Stimulated activated CD4-positive, alpha-beta T cell treated with anti-CD3 and anti-CD28 coated beads, Interleukin-4, amount 100 ng/mL, for 1 hour (primary cell): ENCODE measurements around the gene PRSS33.

Source experiments
- DNase-seq: peaks from one replicate; pipeline ENCODE4 v3.0.0-alpha.2; 2020

The PRSS33 gene

DNA sequence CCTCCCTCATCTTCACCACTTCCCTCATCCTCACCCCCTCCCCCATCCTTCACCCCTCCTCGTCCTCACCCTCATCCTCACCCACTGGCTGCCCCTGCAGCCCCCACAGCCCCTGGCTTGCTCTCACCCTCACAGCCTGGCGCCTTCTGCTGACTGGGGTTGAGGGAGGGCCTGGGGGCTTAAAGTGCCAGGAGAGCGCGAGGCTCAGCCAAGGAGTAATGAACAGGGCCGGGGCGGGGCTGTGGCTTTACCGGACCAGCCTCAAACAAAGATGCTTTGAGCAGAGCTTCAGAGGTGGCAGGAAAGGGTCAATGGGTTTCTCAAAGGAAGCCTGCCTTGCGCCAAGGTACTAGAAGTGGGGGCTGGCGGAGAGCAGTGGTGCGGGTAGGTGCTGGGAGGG, at the start of gene PRSS33:
PRSS33 (minus strand) TSS at position 155 of the 400 bp plus-strand sequence. CDS start 1,013 bp downstream, outside the sequence.
- DNase-seq, result no peak

DNA sequence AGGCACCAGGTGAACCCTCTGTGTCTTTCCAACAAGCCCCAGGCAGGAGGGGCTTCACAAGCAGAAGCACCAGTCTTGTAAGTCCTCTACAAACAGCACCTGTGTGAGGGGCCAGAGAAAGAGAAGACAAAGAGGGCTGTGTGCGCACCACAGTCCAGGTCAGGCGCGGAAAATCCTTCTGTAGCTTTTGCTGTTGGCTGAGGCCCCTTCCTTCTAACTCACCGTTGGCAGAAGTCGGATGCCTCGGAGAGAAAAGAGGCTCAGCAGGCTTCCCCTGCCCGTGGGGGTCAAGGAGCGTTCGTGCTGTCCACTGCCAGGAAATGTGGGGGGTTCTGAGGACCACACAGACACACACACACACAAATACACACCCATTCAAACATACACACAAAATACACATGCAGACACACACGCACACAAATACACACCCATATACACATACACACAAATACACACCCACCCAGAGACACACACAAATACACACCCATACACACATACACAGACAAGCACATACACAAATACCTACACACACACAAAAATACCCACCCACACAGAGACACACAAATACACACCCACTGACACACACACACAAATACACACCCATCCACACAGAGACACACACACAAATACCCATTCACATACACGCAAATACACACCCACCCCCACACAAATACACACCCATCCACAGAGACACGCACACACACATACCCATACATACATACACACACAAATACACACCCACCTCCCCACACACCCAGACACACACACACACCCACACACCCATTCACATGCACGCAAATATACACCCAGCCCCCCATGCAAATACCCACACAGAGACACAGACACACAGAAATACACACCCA, 49.5 kb upstream of the PRSS33 start:
- DNase-seq, result no peak

DNA sequence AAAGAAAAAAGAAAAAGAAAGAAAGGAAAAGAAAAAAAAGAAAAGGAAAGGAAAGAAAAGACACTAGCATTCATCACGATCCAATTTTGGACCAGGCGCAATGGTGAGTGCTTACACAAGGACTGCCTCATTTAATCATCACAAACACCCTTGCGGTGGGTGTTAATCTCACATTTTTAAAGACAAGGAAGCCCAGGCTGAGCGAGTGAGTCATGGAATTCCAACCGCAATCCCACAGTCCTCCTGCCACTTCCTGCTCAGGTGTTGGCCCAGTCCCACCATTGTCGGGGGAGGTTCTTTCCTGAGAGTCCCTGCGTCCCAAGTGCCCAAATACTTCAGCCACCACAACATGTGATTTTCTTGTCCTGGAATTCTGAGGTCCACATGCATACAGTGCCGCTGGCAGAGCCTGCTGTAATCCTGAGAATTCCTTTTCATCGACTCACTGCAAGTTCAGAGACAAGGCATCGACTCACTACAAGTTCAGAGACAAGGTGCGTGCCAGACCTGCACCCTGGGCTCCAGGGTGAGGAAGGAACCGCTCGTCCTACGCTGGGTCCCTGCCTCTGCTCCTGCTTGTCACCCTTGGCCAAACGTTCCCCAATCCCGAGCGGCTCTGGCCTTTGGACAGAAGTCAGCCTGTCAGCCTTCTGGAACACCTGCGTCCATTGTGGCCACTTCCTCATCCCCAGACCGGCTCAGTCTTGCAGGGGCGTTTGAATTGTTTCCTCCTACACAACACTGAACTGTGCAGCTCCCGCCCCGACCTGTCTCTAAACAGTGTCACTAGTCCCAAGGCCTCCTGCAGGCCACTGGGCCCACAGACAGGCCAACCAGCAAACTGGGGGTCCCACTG, 48.5 kb upstream of the PRSS33 start:
- no peak for DNase-seq

- DNase-seq, result no peak
These were observed 47.6 kb upstream of the PRSS33 start for GRCh38 chr16:2834968-2835367.

GRCh38 chr16:2833776-2834175, 46.4 kb upstream of the PRSS33 start:
- DNase-seq, result no peak

DNA sequence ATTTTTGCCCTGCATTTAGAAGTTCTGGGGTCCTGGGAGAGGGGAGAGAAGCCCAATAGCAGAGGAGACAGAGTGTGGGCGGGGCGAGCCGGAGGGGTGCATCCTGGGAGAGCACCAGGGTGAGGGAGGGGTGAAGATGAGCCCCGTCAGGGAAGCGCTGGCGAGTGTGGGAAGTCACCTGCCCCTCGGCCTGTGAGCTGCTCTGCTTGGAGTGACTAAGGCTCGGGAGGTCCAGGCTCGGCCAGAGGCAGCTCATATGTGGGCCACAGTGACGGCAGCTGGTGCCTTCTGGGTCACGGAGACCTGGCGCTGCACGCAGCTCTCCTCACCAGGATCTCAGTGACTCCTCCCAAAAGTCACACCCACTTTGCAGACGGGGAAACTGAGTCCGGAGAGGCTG, 43.8 kb upstream of the PRSS33 start:
- no peak for DNase-seq

GRCh38 chr16:2830355-2830695, 43.0 kb upstream of the PRSS33 start:
- no peak for DNase-seq

GRCh38 chr16:2829501-2830354, 42.4 kb upstream of the PRSS33 start, which contains the start of gene ZG16B:
ZG16B (plus strand) TSS chr16:2830303; CDS start chr16:2830442, 139 bp downstream.
- no peak for DNase-seq

DNA sequence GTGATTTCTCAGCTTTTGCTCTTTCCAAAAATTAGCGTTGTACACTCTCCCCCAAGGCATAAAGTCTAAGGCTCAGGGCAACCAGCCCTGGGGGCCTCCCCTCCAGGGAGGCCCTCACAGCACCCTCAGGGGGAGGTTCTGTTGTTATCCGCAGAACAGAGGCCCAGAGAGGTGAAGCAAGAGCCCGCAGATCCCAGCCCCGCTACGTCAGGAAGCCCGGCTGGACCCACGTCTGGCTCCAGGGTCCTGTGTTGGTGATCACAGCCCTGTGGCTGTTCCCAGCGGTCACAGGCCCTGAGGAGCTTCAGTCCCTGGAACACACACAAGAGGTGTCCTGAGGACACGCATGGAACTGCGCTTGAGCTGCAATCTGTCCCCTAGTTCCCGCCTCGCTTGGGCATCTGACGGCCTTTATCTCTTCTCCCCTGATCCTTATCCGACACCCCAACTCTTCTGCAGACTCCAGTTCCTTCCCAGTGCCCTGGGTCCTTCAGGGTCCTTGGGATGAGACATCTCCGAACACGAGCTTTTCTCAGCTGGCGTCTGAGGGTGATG, 41.6 kb upstream of the PRSS33 start:
- DNase-seq, result no peak

- DNase-seq, result no peak
These were observed 41.1 kb upstream of the PRSS33 start for GRCh38 chr16:2828521-2828840.

GRCh38 chr16:2827831-2828520, 40.6 kb upstream of the PRSS33 start:
- no peak for DNase-seq

- no peak for DNase-seq
These were observed 40.0 kb upstream of the PRSS33 start for GRCh38 chr16:2827374-2827791.

DNA sequence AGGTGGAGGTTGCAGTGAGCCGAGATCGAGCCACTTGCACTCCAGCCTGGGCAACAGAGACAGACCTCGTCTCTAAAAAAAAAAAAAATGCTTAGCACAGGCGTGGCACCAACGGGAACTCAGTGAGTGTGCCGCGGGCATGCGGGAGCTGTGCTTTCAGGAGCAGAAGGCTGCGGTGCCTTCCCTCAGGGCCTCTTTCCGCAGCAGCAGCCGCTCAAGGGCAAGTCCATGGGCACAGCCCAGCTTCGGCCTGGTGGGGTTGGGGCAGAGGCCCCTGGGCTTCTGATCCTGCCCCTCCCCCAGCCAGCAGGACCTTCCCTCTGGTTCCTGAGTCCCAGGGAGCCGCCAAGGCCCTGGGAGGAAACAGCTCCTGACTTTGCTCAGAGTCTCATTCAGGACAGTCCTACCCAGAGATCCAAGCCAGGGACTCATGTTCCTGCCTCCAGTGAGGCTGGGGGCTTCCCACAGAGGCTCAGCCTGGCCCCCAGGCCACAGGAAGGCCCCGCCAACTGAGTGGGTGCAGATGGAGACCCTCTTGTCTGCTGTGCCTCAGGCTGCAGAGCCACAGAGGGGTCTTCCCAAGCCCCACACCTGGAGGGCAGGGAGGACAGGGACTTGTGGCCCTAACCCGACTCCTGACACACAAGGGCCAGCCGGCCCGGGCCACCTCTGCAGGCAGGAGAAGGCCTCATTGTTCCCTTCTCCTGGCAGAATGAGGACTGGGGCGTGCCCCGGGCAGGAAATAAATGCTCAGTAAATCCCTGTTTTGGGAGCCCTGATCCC, 39.4 kb upstream of the PRSS33 start:
- no peak for DNase-seq

DNA sequence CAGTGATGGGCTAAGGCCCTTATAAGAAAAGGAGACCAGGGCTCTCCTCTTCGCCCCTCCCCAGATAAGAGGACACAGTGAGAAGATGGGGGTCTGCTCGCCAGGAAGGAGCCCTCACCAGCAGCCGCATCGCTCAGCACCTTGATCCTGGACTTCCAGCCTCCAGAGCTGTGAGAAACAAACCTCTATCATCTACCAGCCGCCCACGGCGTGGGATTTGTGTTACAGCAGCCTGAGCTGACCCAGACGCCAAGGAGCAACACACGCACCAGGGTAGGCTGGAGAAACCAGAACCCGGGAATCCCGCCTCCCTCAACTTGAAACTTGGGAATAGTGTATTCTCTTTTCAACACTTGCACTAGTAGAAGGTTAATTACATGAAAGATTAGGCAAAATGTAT, 38.5 kb upstream of the PRSS33 start:
- DNase-seq, result no peak

DNA sequence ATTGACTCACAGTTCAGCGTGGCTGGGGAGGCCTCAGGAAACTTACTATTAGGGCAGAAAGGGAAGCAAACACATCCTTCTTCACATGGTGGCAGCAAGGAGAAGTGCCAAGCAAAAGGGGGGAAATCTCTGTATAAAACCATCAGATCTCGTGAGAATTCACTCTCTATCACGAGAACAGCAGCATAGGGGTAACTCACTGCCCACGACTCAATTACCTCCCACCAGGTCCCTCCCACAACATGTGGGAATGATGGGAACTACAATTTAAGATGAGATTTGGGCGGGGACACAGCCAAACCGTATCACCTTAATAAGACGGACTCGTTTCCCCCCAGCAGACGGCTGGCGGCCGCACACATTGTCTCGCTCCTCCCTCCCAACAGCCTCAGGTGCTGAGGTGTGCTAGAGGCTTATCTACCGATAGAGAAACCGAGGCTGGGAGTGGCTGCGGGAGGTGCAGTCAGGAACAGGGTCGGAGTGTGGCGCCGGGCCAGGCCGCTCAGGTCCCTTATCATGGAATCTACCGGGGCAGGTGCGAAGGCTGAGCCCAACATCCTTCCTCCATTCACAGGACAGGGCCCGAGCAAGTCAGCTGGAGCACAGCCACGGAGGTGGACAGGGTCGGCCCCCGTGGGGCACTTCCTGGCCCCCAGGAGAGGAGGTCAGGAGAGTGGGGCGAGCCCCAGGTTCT, 37.8 kb upstream of the PRSS33 start:
- DNase-seq, result no peak

- DNase-seq, result no peak
These were observed 37.3 kb upstream of the PRSS33 start for GRCh38 chr16:2824626-2825025.

GRCh38 chr16:2822496-2822895, 35.1 kb upstream of the PRSS33 start:
- no peak for DNase-seq

DNA sequence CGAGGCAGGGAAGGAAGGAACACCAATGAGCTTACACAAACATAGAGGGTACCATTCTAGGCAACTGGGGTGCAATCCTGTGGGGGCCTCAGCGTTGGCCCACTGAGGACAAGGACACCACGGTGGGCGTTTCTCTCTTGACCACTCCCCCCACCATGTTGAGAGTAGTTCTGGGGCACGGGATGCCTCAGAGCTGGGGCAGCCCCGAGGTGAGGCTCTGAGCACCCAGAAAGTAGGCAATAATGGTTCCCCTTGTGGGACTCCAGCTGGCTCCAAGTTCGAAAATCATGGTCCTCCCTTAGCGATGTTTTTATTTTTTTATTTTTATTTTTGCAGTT, 34.8 kb upstream of the PRSS33 start:
- no peak for DNase-seq

DNA sequence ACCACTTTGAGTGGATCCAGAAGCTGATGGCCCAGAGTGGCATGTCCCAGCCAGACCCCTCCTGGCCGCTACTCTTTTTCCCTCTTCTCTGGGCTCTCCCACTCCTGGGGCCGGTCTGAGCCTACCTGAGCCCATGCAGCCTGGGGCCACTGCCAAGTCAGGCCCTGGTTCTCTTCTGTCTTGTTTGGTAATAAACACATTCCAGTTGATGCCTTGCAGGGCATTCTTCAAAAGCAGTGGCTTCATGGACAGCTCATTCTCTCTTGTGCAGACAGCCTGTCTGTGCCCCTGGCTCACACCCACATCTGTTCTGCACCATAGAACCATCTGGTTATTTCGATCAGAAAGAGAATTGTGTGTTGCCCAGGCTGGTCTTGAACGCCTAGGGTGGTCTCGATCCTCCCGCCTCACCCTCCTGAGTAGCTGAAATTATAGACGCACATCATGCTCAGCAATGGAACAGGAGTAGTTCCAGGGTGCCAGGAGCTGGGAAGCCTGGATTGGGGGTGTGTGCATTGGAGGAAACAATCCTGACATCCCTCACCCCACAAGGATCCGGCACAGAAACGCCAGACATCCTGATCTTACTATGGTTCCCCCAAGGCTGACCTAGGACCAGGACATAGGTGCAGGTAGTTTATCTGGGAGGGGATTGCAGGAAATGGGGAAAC, 34.3 kb upstream of the PRSS33 start:
- DNase-seq, result no peak

DNA sequence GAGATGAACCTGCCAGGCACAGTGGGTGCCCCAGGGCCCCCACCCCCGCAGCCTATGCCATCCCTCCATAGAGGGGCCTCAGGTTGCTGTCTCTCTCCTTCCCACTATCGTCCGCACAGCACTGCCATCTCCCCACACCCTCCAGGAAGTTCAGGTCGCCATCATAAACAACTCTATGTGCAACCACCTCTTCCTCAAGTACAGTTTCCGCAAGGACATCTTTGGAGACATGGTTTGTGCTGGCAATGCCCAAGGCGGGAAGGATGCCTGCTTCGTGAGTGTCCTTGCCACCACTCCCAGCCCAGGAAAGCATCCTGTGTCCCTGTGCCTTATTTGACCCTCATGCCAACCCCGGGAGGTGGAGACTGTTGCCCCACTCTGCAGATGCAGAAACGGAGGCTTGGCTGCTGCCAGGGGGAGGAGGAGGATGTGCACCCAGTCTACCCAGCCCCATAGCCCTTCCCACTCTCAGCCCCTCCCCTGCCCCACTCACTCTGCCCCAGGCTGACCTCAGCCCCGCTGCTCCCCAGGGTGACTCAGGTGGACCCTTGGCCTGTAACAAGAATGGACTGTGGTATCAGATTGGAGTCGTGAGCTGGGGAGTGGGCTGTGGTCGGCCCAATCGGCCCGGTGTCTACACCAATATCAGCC, 33.6 kb upstream of the PRSS33 start:
- no peak for DNase-seq
